Stimulated activated memory B cell treated with anti-CD40 and anti-IgM and Interleukin-4, amounts not matched to agents 10 μg/mL and 1 μg/mL and 100 μg/mL, for 72 hours (primary cell): ENCODE data around the gene AHDC1.

Experiments
- ATAC-seq: fragments of 150-1000 bp; cut with Tn5 transposase; 2 replicates; pipeline ENCODE4 v1.10.0; 2021
- H3K27ac Mint-ChIP-seq: one replicate; pipeline ENCODE4 v1.8.0; 2022; ENCODE audit warnings: mild to moderate bottlenecking, mixed read lengths
- H3K27me3 Mint-ChIP-seq: one replicate; pipeline ENCODE4 v1.8.0; 2022; ENCODE audit warnings: mixed read lengths
- H3K36me3 Mint-ChIP-seq: one replicate; pipeline ENCODE4 v1.8.0; 2022; ENCODE audit warnings: mixed read lengths
- H3K4me1 Mint-ChIP-seq: one replicate; pipeline ENCODE4 v1.8.0; 2022; ENCODE audit warnings: mixed read lengths
- H3K4me3 Mint-ChIP-seq: one replicate; pipeline ENCODE4 v1.8.0; 2022; ENCODE audit warnings: mild to moderate bottlenecking, moderate library complexity, mixed read lengths
- H3K9me3 Mint-ChIP-seq: one replicate; pipeline ENCODE4 v1.8.0; 2022; ENCODE audit warnings: mixed read lengths

AHDC1 gene

DNA sequence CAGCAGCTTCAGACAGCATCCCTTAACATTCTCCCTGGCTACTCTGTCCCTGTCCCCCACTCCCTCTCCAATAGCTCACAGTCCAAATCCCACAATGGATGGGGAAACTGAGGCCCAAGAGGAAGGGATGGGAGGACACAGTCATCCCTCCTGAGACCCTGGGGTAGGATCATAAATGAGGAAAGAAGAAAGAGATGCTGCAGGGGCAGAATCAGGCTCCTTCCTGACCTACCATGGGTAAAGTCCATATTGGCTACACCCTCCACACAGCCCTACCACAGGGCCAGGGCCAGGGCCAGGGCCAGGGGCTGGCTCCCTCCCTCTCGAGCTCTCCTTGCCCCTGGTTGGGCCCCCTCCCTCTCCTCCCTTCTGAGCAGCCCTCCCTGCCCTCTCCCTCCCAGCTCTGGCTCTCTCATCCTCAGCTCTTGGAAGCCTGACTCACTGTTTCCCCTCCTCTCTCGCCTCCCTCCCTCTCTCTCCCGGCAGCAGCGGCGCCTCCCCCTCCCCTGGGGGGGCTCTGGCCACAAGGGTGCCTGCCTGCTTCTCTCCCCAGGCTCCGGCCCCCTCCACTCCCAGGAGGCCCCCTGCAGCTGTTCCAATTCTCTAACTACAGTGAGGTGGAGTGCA lies 4.9 kb downstream of the AHDC1 start:
- no peaks in the 10 kb centered on the region for H3K36me3 Mint-ChIP-seq

DNA sequence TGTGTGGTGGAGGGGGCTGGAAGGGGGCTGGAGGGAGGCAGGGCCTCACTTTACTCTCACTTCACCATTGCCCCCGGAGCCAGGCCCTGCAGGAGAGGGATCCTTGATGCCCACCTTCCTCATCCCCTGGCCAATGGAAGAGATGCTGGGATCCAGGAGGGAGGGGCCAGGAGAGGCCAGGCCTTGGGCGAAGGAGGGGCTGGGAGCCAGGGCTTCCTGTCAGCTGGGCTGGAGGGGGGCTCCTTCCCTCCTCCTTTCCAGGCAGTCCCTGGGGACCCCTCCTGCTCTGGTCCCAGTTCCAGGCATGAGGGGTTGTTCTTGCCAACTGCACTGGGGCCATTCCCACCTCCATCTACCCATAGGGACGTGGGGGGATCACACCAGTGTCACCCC lies 5.7 kb downstream of the AHDC1 start:
- Mint-ChIP-seq H3K27ac (no peak overlapping the region), H3K36me3 (no peaks in the 10 kb centered on the region), H3K4me1 (peaks cover 35% of the 10 kb centered on the region), H3K9me3 (no peaks in the 10 kb centered on the region), H3K4me3 (no peak overlapping the region), H3K27me3 (no peaks in the 10 kb centered on the region)
- ATAC-seq: no peak

More for the DNA sequence above, 4.9 kb downstream of the AHDC1 start:
- Mint-ChIP-seq H3K27me3 (no peaks in the 10 kb centered on the region), H3K4me3 (no peak overlapping the region), H3K9me3 (no peaks in the 10 kb centered on the region), H3K27ac (peak overlapping the region; percentile 80), H3K4me1 (peaks cover 35% of the 10 kb centered on the region)
- no peak for ATAC-seq

GRCh38 chr1:27597516-27598294 lies 6.2 kb downstream of the AHDC1 start:
- peak overlapping the region; percentile 47 for H3K4me3 Mint-ChIP-seq
- no peaks in the 10 kb centered on the region for H3K9me3 Mint-ChIP-seq
- no peak for ATAC-seq
- H3K36me3 Mint-ChIP-seq: no peaks in the 10 kb centered on the region
- H3K27me3 Mint-ChIP-seq: no peaks in the 10 kb centered on the region
- no peak overlapping the region for H3K27ac Mint-ChIP-seq
- H3K4me1 Mint-ChIP-seq: peaks cover 35% of the 10 kb centered on the region

GRCh38 chr1:27596986-27597385 lies 7.0 kb downstream of the AHDC1 start:
- H3K4me3 Mint-ChIP-seq: no peak overlapping the region
- ATAC-seq: peak; percentile 54
- no peaks in the 10 kb centered on the region for H3K36me3 Mint-ChIP-seq
- no peaks in the 10 kb centered on the region for H3K9me3 Mint-ChIP-seq
- peaks cover 28% of the 10 kb centered on the region for H3K4me1 Mint-ChIP-seq
- H3K27ac Mint-ChIP-seq: no peak overlapping the region
- no peaks in the 10 kb centered on the region for H3K27me3 Mint-ChIP-seq

DNA sequence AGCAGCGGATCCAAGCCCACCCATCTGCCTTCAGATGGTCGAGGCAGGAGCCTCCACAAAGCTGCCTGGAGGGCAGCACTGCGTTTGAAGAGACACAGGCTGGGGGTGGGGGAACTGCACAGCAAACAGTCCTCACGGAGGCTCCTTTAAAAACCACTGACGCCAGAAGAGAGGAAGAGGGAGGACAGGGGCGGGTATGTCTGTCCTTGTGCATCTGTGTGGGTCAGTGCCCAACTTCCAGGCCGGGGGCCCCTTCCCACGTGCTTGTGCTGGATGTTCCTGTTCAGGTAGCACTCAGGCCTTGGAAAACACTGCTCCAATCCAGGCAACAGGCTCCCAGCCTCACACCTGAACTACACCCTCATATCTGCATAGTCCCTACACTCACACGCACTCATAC lies 7.7 kb downstream of the AHDC1 start:
- H3K4me1 Mint-ChIP-seq: peaks cover 21% of the 10 kb centered on the region

DNA sequence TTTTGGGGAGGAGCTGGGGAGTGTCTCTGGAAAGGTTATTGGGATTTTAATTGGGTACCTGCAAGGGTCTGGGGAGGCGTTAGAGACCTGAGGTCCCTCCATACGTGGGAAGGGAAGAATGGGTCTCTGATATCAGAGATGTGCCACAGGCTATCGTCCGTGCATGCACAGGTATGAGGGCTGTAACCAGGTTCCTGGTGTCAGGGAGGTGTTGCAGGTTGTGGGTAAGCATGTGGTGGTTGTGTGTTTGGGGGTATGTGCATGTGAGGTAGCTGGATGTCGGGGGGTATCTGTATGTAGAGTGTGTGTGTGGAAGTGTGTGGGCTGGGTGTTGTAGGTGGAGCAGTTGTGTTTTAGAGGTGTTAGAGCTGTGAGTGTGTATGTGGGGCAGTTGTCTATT lies 8.3 kb downstream of the AHDC1 start:
- Mint-ChIP-seq H3K9me3 (no peaks in the 10 kb centered on the region), H3K27ac (no peak overlapping the region), H3K4me3 (no peak overlapping the region), H3K4me1 (peaks cover 14% of the 10 kb centered on the region), H3K27me3 (no peaks in the 10 kb centered on the region), H3K36me3 (no peaks in the 10 kb centered on the region)
- no peak for ATAC-seq

More for the DNA sequence above, 7.7 kb downstream of the AHDC1 start:
- Mint-ChIP-seq H3K27me3 (no peaks in the 10 kb centered on the region), H3K4me3 (no peak overlapping the region), H3K27ac (no peak overlapping the region), H3K36me3 (no peaks in the 10 kb centered on the region), H3K9me3 (no peaks in the 10 kb centered on the region)
- ATAC-seq: no peak

DNA sequence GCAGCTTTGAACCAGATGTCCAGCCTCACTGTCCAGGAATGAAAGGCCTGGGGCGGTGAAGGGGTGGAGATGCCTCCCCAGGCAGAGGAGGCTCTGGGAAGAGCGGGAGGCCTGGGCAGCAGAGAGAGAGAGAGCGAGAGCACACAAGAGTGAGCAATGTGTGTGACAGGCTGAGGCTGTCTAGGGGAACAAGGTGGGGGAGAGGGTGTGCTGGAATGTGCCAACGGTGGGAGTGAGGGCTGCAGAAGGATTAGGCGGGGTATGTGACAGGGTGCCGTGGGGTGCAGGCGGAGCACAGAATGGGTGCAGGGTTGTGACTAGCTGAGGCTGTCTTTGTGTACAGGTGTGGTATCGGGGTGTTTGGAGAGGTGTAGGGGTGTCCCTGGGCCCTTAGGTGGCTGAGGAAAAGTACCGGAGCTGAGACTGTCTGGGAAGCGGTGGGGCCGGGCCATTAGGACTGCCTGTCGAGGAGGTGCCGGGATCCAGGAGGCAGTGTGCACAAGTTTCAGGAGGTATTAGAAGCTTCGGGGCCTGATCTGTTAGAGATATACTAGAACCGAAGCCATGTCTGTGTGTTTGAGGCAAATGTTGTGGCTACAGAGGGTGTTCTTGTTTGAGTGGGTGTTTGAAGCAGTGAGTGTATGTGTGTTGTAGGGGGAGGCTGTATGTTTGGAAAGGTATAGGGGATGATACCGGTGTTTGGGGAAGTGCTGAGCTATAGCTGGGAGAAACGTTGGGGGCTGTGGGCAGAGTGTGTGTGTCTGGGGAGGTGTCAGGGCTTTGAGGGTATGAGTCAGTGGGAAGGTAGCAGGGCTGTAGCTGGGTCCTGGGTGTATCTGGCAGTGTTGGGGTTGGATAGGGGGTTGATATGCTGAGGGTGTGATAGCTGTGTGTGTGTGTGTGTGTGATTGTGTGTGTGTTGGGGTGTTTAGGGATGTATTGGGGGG lies 9.1 kb downstream of the AHDC1 start:
- Mint-ChIP-seq H3K27me3 (no peaks in the 10 kb centered on the region), H3K27ac (no peak overlapping the region), H3K9me3 (no peaks in the 10 kb centered on the region), H3K36me3 (no peaks in the 10 kb centered on the region), H3K4me1 (peaks cover 7% of the 10 kb centered on the region), H3K4me3 (no peak overlapping the region)
- ATAC-seq: no peak

DNA sequence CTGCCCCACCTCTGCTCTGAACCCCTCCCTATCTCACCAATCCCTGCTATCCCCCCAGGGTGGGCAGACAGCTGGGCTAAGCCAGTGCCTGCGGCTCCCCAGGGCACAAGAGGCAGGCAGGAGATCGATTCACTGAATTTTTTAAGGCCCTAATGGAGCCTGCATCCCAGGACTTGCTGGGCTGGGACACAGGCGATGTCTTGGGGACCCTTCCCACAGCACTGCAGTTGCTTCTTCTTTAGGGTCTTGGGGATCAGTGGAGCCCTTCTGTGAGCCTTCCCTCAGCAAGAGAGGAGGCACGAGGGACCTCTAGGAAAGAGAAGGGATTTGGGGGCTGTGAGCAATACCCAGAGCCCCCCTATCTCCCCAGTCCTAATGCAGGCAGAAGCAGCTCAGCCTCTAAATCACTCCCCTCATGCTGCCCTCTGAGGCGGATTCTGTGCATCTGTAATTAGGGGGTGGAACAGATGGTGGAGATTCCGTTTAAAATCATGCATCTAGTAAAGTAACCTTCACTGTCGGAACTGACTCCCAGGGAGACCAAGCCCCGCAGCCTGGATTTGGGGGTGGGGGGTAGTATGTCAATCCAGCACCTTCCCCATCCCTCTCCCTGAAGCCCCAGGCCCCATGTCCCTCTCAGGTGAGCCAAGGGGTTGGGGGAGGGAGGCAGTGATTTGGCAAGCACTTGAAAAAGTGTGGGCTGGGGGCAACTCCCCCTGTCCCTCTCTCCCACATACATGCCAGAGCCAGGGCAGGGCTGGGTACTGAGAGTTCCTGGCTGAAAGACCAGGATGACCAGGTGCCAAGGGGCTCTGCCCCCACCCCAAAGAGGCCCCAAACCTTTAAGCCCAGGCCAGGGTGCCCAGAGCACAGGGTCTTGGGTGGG lies 10.0 kb downstream of the AHDC1 start:
- Mint-ChIP-seq H3K4me1 (no peaks in the 10 kb centered on the region), H3K27ac (no peak overlapping the region), H3K36me3 (no peaks in the 10 kb centered on the region), H3K9me3 (no peaks in the 10 kb centered on the region), H3K4me3 (no peak overlapping the region), H3K27me3 (no peaks in the 10 kb centered on the region)
- no peak for ATAC-seq

DNA sequence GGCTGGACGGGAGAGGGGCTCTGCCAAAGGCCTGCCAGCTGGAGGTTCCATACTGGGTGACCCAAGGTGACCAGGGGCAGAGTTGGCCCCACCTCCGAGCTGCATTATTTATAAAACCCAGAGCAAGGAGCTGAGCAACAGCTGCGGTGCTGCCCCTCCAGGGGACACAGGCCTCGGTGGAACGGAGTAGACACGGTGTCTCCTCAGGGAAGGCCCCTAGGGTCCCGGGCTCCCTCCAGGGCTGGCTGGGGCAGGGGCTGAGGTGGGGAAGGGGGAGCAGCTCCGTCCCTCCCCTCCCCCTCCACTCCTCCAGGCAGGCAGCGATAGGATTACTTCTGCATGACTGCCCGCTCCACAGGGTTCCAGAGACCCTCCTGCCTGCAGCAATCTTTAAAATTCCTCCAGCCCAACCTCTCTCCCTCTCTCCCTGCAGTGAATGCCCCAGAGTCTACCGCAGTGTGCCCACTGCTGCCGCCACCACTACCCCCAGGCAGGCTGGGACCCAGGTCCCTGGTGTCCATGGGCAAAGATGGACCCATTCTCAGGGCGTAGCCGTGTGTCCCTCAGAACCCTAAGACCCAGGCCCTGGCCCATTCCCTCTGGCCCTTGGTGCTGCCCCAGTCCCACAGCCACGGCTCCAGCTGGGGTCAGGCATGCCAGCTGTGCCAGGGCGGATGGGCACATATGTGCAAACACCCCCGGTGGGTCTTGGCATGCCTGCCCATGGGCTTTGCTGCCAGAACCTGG lies 10.8 kb downstream of the AHDC1 start:
- no peaks in the 10 kb centered on the region for H3K4me1 Mint-ChIP-seq
- H3K27ac Mint-ChIP-seq: no peak overlapping the region
- ATAC-seq: no peak
- no peaks in the 10 kb centered on the region for H3K27me3 Mint-ChIP-seq
- H3K9me3 Mint-ChIP-seq: no peaks in the 10 kb centered on the region
- H3K36me3 Mint-ChIP-seq: no peaks in the 10 kb centered on the region
- no peak overlapping the region for H3K4me3 Mint-ChIP-seq

- no peaks in the 10 kb centered on the region for H3K36me3 Mint-ChIP-seq
- H3K27ac Mint-ChIP-seq: no peak overlapping the region
- H3K9me3 Mint-ChIP-seq: no peaks in the 10 kb centered on the region
- H3K27me3 Mint-ChIP-seq: no peaks in the 10 kb centered on the region
- H3K4me1 Mint-ChIP-seq: no peaks in the 10 kb centered on the region
- no peak overlapping the region for H3K4me3 Mint-ChIP-seq
- no peak for ATAC-seq
Observed at GRCh38 chr1:27592232-27592930, 11.6 kb downstream of the AHDC1 start.

DNA sequence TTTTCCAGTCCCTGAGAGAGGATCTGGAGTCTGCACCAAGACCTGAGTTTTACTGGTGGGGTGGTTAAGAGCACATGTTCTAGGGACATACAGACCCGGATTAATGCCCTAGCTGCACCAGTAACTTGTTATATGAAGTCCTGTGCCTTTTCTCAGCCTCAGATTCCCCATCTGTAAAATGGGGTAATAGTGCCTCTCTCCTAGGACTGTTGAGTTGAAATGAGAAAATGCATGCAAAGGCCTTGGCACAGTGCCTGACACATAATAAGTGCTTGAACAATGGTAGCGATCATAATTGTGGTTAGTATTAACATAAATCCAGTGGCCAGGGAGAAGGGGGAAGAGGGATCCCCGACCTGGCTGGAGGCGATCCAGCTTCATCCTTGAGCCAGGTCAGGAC lies 12.3 kb downstream of the AHDC1 start:
- Mint-ChIP-seq H3K9me3 (no peaks in the 10 kb centered on the region), H3K27me3 (no peaks in the 10 kb centered on the region), H3K27ac (no peak overlapping the region), H3K36me3 (no peaks in the 10 kb centered on the region), H3K4me1 (no peaks in the 10 kb centered on the region), H3K4me3 (no peak overlapping the region)
- ATAC-seq: no peak

DNA sequence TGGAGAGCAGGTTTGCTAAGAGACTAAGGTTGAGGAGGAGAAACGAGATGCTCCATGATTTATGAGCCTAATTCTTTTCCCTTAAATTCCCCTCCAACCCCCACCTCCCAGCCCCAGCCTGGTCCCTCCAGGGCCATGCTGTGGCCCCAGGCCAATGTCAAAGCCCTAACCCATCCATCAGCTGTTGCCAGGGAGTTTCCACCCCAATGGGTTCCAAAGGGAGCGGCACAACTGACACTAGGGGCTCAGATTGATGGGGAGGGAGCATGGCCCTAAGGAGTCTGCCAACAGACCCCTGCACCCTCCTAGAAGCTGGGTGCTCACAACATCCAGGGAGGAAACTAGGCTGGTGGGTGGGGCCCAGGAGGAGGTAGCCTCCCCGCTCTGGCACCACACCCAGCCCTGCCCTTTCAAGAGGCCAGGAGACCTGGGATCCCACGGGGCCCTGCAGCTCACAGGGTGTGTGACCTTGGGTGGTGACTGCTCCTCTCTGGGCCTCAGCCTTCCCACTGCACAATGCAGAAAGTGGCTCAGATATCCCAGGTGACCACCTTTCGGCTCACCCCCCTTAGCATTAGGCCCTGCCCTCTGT lies 12.9 kb downstream of the AHDC1 start:
- no peak overlapping the region for H3K27ac Mint-ChIP-seq
- H3K4me1 Mint-ChIP-seq: no peaks in the 10 kb centered on the region
- H3K27me3 Mint-ChIP-seq: no peaks in the 10 kb centered on the region
- no peaks in the 10 kb centered on the region for H3K36me3 Mint-ChIP-seq
- no peak for ATAC-seq
- no peak overlapping the region for H3K4me3 Mint-ChIP-seq
- no peaks in the 10 kb centered on the region for H3K9me3 Mint-ChIP-seq

GRCh38 chr1:27589841-27590426 lies 14.0 kb downstream of the AHDC1 start:
- no peak overlapping the region for H3K4me3 Mint-ChIP-seq
- no peaks in the 10 kb centered on the region for H3K9me3 Mint-ChIP-seq
- no peak overlapping the region for H3K27ac Mint-ChIP-seq
- no peaks in the 10 kb centered on the region for H3K4me1 Mint-ChIP-seq
- no peaks in the 10 kb centered on the region for H3K27me3 Mint-ChIP-seq
- no peak for ATAC-seq
- no peaks in the 10 kb centered on the region for H3K36me3 Mint-ChIP-seq
